ENCODE data around the gene NDUFB11.

NDUFB11 gene

DNA sequence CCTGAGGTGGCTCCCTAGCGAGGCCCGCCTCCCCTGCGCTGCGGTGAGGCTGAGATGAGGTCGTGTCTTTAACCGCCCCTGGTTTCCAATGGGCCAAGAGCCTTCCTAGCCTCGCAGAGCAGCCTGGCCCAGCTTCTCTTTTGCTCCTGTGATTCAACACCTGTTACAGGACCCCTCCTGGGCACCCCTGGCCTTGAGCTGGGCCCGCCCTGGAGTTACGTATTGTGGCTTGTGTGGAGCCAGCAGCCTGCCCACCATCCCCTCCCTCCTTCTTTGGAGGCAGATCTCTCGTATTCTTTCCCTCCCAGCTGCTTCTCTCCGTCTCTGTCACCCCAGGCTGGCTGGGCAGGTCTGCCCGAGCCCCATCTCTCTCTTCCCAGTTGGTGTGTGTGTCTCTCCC, 29.9 kb upstream of the NDUFB11 start:
- DNase-seq, result no peak

GRCh38 chrX:47172971-47173792, 28.7 kb upstream of the NDUFB11 start:
- DNase-seq, result no peak

DNA sequence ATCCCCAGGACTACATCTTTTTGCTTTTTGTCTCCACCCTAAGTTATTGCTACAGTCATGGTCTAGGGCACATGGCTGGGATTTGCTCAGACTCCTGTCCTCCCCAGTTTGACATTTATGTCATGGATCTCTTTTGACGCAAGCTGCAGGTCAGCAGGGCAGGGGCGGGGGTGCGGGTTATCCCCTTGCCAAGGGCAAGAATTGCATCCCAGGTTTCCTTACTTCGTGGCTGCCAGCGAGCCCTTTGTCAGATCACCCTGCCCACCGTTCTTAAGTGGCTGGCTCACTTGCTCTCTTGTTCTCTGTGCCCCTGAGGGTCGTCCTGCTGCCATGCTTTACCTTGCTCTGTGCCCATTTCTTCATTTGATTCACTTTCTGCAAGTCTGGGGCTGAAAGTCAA, 28.0 kb upstream of the NDUFB11 start:
- DNase-seq, result no peak

- DNase-seq, result no peak
Measured at GRCh38 chrX:47171996-47172395, 27.5 kb upstream of the NDUFB11 start.

DNA sequence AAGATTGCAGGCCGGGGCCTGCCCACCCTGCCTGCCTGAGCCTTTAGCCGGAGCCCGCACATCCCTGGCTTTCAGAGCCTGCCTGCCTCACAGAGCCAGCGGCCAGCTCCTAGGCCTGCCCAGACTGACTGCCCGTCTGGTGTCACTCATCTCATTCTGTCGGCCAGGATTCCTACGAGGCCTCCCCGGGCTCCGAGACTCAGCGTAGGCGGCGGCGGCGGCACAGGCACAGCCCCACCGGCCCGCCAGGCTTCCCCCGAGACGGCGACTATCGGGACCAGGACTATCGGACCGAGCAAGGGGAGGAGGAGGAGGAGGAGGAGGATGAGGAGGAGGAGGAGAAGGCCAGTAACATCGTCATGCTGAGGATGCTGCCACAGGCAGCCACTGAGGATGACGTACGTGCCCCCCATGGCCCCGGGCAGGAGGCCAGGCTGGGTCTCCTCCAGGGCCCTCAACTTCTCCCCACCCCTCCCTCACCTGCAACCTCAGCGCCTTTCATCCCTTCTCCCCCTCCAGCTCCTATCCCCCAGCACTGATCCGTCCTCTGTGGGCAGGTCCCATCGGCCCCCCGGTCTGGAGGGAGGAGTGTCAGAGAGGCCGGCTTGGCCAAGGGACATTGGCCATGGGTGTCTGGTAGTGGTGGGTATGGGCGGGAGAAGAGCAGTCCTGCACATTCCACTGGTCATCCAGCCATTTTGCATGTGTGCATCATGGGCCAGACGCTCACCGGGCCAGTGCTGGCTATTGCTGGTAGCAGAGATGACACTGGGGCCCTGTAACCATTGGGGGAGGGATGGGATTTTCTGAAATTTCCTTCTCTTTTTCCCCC, 26.6 kb upstream of the NDUFB11 start:
- DNase-seq, result no peak

DNA sequence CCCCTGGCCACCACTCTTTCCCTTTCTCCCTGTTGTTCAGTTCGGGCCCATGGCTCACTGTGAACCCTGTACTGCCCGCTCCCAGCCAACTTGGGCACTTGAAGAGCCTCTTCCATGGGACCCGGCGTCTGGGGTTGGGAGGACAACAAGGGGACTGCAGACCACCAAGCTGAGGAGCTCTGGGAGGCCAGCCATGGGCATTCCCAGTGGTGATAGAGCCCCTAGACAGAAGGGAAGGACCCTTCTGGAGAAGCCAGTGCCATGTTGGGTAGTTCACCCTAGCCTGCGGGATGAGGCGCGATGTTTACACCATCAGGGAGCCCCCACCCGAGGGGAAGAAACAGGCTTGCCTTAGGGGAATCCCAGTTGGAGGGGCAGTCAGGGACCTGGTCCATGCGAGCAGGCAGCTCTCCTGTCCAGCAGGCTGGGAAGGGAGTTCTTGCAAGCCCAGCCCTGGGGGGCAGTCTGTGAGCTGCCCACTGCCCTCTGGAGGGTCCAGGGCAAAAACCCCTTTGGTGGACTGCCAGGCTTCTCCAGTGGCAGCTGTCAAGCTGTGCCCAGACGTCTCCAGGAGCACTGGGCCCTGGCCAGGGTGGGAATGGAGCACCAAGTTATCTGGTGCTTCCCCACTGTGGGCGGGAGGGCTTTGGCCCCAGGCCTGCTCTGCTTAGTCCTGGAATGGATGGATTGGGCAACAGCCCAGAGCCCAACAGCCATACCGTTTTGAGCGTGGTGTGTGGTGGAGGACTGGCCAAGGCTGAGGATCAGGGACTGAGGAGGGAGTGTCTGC, 25.4 kb upstream of the NDUFB11 start:
- DNase-seq, result no peak

DNA sequence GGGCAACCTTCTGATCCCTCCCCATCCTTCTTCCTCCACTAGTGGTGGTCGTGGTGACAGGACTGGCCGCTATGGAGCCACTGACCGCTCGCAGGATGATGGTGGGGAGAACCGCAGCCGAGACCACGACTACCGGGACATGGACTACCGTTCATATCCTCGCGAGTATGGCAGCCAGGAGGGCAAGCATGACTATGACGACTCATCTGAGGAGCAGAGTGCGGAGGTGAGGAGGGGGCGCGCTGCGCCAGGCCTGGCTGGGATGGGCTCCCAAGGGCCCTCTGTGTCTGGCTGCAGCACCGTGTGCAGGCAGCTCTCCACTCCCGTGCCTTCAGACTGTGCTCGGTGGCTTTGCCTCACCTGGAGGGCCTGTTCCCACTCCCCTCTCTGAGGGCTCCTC, 24.8 kb upstream of the NDUFB11 start:
- no peak for DNase-seq

- DNase-seq, result no peak
Measured at GRCh38 chrX:47168495-47169073, 24.1 kb upstream of the NDUFB11 start.

- no peak for DNase-seq
Measured at GRCh38 chrX:47166126-47166525, 21.6 kb upstream of the NDUFB11 start.

GRCh38 chrX:47164420-47164819, 19.9 kb upstream of the NDUFB11 start:
- no peak for DNase-seq

- DNase-seq, result no peak
Measured at GRCh38 chrX:47162927-47163583, 18.6 kb upstream of the NDUFB11 start.

DNA sequence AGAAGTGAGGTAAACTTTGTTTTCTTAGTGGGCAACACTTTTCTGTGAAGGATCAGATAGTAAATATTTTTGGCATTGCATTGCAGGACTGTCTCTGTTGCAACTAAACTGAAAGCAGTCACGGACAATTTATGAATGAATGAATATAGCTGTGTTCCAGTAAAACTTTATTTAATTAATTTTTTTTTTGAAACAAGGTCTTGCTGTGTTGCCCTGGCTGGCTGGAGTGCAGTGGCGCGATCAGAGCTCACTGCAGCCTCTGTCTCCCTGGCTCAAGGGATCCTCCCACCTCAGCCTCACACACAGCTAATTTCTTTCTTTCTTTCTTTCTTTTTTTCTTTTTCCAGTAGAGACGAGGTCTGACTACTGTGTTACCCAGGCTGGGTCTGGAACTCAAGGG, 16.3 kb upstream of the NDUFB11 start:
- no peak for DNase-seq

GRCh38 chrX:47158781-47159180, 14.3 kb upstream of the NDUFB11 start:
- no peak for DNase-seq

- no peak for DNase-seq
Measured at GRCh38 chrX:47158131-47158530, 13.6 kb upstream of the NDUFB11 start.

DNA sequence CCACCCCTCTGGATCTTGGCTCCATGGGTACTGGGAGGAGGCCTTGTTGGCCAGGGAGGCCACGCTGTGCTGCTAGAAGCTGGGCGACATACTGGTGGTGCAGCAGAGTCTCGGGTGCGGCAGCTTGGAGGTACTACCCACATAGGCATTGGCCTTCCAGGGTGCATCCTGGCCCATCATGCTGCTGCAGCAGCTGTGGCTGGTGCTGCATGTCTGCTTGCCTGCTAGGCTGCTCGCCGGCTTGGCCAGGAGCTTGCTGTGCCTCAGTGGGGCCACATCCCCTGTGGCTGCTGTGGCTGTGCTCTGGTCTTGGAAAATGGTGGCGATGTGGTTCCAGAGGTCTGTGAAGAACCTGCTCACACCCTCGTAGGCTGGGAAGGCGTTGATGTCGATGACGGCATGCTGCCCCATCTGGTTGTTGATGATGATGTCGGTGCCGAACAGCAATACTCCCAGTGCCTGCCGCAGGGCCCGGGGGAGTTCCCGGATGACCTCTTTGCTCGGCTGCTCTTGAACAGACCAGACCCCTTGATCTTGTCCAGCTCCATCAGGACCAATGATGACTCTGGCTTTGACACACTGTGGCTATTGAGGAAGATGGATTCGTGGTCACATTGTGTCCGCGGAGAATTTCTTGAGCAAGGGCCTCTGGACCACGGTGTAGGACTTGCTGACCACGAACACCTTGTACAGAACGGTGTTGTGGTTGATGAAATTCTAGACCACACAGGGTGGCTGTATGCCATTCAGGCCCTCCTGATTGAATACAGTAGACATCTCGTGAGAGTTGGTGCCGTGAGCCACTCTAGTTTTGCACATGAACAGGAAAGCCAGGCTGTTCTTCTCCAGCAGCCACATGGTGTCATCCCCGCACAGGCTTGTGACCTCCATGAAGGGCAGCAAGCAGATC, 12.4 kb upstream of the NDUFB11 start:
- DNase-seq, result no peak

DNA sequence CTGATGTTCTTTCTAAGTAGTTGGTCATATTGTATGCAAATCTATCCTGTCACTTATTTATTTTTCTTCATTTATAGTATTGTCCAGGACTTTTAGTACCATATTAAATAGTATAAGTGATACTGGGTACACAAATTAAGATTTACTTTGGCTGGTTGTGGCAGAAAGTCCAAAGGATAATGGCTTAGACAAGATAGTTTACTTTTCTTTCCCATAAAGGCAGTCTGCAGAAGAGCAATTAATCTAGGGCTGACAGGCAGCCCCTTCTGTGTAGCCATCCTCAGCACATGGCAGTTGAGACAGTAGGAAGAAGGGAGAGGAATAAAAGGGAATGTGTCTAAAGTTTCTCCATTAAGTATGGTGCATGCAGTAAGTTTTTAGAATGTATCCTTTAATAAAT, 6.9 kb upstream of the NDUFB11 start:
- no peak for DNase-seq

GRCh38 chrX:47148946-47149345, 4.4 kb upstream of the NDUFB11 start:
- no peak for DNase-seq

DNA sequence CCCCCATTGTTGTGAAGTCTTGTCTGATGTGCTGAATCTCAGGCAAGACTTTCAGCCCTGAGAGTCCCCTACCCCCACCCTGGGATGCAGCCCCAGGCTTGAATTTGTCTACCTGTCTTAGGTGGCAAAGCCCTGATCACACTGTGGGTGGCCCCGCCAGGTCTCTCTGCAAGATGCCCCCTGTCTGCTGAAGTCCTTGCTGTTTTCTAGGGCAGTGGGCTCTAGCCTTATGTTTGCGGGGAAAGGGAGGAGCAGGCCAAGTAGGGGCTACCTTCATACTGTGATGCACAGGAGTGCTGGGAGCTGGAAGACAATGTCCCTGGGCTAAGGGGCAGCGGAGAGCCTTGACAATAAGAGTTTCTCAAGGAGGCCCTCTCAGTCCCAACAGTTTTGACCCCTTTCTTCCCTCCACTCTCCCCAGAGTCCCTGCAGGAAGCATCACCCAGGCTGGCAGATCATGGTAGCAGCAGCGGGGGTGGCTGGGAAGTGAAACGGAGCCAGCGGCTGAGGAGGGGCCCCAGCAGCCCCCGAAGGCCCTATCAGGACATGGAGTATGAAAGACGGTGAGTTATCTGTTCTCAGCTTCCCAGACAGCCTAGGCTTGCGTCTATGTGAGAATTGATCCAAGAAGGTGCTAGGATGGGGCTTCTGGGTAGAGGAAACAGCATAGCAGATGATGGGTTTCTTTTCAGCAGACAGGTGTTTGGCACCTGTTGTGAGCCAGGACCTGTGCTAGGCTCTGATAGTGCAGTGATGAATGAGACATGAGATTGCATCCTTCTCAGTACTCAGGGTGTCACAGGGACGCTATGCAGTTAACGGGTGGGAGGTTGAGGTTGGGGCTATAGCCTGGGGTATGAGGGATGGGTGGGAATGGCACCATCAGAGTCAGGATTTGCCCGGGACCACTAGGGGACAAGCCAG, 2.7 kb upstream of the NDUFB11 start:
- DNase-seq, result no peak

GRCh38 chrX:47146121-47146935, 1.8 kb upstream of the NDUFB11 start:
- no peak for DNase-seq
